HG02938 (cell line): Measurements from ENCODE around the gene GPR146.

Source experiments
- ATAC-seq: cut with Tn5 transposase; IDR thresholded peaks from one replicate; pipeline ENCODE4 v1.9.1; 2021; ENCODE audit warnings: mild to moderate bottlenecking, moderate library complexity; ENCODE audit not compliant: unreplicated experiment

The GPR146 gene

DNA sequence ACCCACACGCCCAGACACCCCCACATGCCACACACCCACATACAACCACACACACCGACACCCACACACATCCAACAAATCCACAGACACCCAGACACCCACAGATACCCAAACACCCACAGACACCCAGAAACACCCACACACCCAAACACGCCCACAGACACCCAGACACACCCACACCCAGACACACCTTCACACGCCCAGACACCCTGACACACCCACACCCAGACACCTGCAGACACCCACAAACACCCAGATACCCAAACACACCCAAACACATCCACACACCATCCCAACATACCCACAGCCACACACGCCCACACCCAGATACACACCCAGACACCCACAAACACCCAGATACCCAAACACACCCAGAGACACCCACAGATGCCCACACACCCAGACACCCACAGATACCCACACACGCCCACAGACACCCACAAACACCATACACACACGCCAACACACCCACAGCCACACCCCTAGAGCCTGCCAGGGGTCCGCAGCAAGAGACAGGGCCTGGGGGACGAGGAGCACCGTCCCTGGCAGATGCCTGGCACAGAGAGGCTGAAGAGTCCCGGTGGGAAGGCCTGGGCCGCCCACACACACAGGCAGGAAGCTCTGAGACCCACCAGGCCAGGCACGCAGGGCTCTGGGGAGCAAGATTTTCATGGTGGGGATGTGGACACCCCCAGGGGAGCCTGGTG, 32.9 kb upstream of the GPR146 start:
- ATAC-seq = no peak

- ATAC-seq = no peak
Observed at GRCh38 chr7:1012004-1012715, 32.2 kb upstream of the GPR146 start.

GRCh38 chr7:1012716-1013095, 31.6 kb upstream of the GPR146 start:
- ATAC-seq = no peak

GRCh38 chr7:1013581-1013980, 30.8 kb upstream of the GPR146 start:
- ATAC-seq = no peak

DNA sequence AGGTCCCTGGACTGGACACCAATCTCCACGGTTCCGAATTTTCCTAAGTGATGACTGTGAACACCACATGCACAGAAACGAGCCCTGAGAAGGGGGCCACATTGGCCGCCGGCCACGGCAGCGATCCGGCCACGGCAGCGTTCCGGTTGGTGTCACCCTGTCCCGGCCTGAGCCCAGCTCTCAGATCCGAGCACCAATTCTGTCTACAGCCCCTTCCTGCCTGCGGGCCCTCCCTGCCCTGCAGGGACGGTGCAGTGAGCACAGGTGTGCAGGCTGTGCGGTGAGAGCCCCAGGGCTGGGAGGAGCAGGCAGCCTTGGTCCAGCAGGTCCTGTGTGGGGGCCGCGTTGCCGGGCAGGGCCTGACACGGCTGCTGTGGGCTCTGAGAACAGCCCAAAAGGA, 29.7 kb upstream of the GPR146 start:
- no peak for ATAC-seq

- ATAC-seq = no peak
Observed at GRCh38 chr7:1015196-1016121, 28.9 kb upstream of the GPR146 start.

- no peak for ATAC-seq
Observed at GRCh38 chr7:1016577-1017531, 27.5 kb upstream of the GPR146 start.

DNA sequence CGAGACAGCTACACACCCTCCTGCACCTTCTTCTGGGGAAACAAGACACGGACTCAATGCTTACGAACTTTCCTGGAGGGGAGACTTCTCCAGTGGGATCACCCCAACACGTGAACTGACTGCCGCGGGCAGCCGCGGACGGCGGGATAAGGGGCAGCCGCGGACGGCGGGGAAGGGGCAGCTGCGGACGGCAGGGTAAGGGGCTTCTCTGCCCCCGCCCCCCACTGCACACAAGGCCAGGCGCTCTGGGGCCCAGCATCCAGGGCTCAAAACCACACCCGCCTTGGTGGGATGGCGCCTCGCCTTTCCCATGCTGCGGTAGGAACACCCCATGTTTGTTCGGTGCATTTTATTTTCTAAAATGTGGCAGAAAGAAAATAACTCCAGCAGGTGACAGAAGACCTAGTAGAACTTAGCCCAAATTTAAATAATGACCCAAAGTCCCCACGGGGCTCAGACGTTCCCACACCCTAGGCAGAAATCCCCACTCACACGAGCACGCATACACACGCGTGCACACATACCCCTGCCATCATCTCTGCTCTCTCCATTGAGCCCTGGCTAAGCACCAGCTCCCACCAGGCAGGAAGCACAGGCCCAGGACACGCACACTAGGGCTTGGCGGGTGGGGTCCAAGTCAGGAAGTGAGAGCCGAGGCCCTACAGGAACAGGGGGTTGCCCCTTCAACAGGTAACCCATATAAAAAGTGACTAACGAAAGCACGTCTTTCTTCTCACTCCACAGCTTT, 26.6 kb upstream of the GPR146 start:
- no peak for ATAC-seq

DNA sequence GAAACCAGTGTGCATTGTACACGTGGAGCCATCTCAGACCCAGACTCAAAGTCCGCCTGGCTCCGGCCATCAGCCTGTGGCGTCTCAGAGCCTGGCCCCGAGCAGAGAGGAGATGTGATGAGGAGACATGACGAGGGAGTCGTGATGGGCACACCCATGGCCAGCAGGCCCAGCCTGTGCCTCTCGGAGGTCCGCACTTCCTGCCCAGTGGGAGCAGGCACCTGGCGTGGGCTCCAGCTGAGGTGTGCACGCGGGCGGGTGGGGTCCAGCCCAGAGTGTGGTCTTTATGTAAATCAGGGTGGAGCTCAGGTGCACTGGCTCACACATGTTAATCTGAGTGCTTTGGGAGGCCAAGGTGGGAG, 26.0 kb upstream of the GPR146 start:
- no peak for ATAC-seq

GRCh38 chr7:1019255-1019785, 25.0 kb upstream of the GPR146 start:
- ATAC-seq = no peak

DNA sequence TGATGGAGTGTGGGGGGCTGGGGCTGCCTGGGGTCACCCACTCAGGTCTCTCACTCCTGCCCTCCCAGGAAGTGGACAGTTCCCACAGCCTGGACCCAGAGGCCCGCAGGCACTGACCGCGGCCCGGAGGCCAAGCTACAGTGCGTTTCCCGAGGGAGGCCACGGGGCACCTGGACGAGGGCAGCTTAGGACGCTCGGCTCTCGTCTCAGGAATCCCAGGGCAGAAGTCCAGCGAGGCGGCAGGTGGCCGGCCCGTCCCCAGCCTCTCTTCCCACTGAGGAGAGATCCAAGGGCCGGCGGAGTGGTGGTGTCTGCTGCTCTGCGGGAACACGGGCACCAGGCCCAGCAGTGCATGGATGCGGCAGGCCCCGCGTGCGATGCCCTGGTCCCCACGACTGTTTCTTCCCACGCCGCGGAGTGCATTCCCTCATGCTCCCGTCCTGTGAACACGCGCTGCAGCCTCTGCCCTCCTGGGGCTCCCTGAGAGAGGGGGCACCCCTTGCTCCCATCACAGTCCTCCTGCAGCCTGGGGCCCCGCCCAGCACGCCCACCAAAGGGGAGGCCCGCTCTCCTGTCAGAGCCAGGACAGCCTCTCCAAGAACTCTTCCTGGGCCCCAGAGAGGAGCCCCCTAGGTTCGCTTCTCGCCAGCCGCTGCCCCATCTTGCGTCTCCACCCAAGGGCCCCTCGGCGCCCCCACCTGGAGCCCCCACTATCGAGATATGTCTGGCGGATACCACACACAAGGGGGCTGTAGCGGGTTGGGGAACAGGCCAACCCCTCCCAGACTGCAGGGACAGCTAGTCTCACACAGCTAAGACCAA, 24.3 kb upstream of the GPR146 start:
- no peak for ATAC-seq

DNA sequence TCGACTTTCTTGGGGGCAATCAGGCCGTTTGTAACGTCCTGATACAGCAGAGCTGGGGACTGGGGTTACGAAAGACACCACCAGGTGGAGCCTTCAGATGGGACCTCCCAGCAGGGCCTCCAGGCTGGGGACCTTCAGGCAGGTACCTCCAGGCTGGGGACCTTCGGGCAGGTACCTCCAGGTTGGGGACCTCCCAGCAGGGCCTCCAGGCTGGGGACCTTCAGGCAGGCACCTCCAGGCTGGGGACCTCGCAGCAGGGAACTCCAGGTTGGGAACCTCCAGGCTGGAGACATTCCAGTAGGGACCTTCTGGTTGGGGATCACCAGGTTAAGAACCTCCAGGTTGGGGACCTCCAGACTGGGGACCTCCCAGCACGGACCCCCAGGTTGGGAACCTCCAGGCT, 23.5 kb upstream of the GPR146 start:
- no peak for ATAC-seq

GRCh38 chr7:1021366-1021765, 23.0 kb upstream of the GPR146 start:
- no peak for ATAC-seq

DNA sequence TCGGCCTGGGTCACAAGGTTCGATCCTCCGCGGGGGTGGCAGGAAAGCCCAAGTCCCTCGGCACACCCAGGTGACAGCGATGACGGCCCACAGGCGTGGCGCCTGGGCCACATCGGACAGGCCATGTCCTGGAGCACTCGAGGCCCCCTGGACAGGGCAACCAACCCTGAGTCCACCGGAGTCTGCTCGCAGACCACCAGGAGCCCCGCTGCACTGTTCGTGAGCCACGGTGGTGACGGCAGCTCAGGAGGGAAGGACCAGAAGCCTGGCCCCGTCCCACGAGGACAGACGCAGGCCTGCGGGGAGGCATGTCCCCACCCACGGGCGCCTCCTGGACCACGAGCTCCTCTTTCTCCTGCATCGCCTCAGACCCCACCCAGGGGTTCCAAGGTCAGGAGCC, 22.4 kb upstream of the GPR146 start:
- ATAC-seq = no peak

GRCh38 chr7:1022356-1022755, 22.0 kb upstream of the GPR146 start:
- no peak for ATAC-seq

DNA sequence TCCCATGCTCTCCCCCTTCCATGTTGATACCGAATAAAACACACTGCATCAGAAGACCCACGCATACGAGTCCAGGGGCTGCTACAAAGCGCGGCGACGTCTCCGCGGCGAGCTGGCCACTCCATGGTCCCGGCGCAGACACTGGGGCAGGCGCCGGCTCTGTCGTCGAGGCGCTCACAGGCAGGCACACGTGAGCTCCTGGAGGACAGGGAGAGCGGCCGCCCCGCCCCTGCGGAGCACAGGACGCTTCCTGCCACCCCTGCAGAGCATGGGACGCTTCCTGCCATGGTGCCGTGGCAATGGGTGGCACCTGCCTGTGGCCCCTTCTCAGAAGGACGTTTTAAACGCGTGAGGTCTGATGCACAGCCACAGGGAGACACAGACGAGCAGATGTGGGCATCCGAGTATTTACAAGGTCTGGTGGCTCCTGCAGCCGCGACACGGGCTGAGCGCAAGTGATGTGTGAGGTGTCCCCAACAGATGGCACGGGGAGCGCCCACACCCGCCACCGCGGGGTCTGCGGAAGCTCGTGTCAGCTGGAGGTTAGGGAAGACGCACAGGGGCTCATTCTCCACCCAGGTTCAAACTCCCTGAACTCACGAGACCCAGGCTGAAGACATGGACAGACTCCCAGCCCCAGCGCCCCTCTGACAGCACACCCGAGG, 21.4 kb upstream of the GPR146 start:
- no peak for ATAC-seq

- peak; percentile 50 for ATAC-seq
Observed at GRCh38 chr7:1024331-1024841, 20.0 kb upstream of the GPR146 start.
